ENCODE measurements around the gene SUSD4. TPM values are rescaled to one million over a fixed set of nuclear protein-coding genes. Genes with fewer than 3 reads are reported as not detected.

The SUSD4 gene
- total and polyA plus RNA-seq, 9 of the 15 experiments (the other 6 are each of a cell fraction or from before 2014, with no cell fraction given): 0.06 to 1.7 (median 0.09) TPM; not detected in 4

- no peak for TF ChIP-seq WHSC1 (IDR thresholded peaks at IDR 0.05; ENCODE audit: low read length)
- no peak for TF ChIP-seq RNF219 (CRISPR knock-in tag; IDR thresholded peaks at IDR 0.05)
- peak; percentile 88 for TF ChIP-seq EGR1 (conservative IDR thresholded peaks at IDR 0.05)
- TF ChIP-seq ZNF589 (CRISPR knock-in tag; IDR thresholded peaks at IDR 0.05; ENCODE audit: low read depth): peak; percentile 99
- TF ChIP-seq GABPB1 (CRISPR knock-in tag; IDR thresholded peaks at IDR 0.05): peak; percentile 85
- no peak for TF ChIP-seq NRF1 (conservative IDR thresholded peaks at IDR 0.05 in 1 of 2, IDR thresholded peaks at IDR 0.05 in 1 of 2)
- no peak for TF ChIP-seq CEBPB (tag; IDR thresholded peaks at IDR 0.05)
- no peak for TF ChIP-seq RBM39 (optimal IDR thresholded peaks at IDR 0.05; ENCODE audit: low read depth, low read length)
- no peak for TF ChIP-seq SIX5 (IDR thresholded peaks at IDR 0.05; ENCODE audit: borderline replicate concordance in 1 of 2, insufficient read depth in 1 of 2, low read depth in 1 of 2, low read length in 2 of 2)
- no peak for TF ChIP-seq STAT5B (CRISPR knock-in tag; IDR thresholded peaks at IDR 0.05)
- no peak for TF ChIP-seq NR2F6 (CRISPR knock-in tag; IDR thresholded peaks at IDR 0.05)
- no peak for TF ChIP-seq SAP30 (IDR thresholded peaks at IDR 0.05; ENCODE audit: borderline replicate concordance, insufficient read depth, low read depth, low read length, poor library complexity, severe bottlenecking)
- TF ChIP-seq SUPT5H (IDR thresholded peaks at IDR 0.05): no peak; the same call in 1 of the 2 replicates
- TF ChIP-seq NFIC (IDR thresholded peaks at IDR 0.05): peak; percentile 35; the same call in 1 of the 2 replicates
- no peak for TF ChIP-seq ZNF830 (CRISPR knock-in tag; IDR thresholded peaks at IDR 0.05)
- TF ChIP-seq SMAD1 (IDR thresholded peaks at IDR 0.05; ENCODE audit: low read depth, low read length, partially characterized antibody): peak; percentile 16
- no peak for TF ChIP-seq MCM3 (IDR thresholded peaks at IDR 0.05)
- TF ChIP-seq GTF2E2 (tag; IDR thresholded peaks at IDR 0.05): peak; percentile 94
- TF ChIP-seq ZNF696 (CRISPR knock-in tag; conservative IDR thresholded peaks at IDR 0.05): no peak
- no peak for TF ChIP-seq NFE2L1 (tag; IDR thresholded peaks at IDR 0.05; ENCODE audit: borderline replicate concordance, low read depth)
- peak; percentile 72; the same call in 1 of the 2 replicates for TF ChIP-seq ZBTB17 (CRISPR knock-in tag; IDR thresholded peaks at IDR 0.05)
- TF ChIP-seq ZNF561 (CRISPR knock-in tag; conservative IDR thresholded peaks at IDR 0.05): 0 out of 2 replicates have a peak, but pooled peaks have one; percentile 64
- peak; percentile 85 for TF ChIP-seq STAT5A (IDR thresholded peaks at IDR 0.05; ENCODE audit: borderline replicate concordance, low read length)
- peak; percentile 80 for TF ChIP-seq TFAP4 (CRISPR knock-in tag; IDR thresholded peaks at IDR 0.05; ENCODE audit: borderline replicate concordance)
- TF ChIP-seq TAF15 (IDR thresholded peaks at IDR 0.05; ENCODE audit: low read depth, low read length): no peak
- no peak for TF ChIP-seq YBX1 (IDR thresholded peaks at IDR 0.05)
- TF ChIP-seq MTA3 (IDR thresholded peaks at IDR 0.05; ENCODE audit: borderline replicate concordance): peak; percentile 85; the same call in 1 of the 2 replicates
These were observed 130.4 kb downstream of the SUSD4 start (continued) for GRCh38 chr1:223233410-223234169.

All from K562 (cell line).